Measurements from ENCODE around the gene AMBP.

DNA sequence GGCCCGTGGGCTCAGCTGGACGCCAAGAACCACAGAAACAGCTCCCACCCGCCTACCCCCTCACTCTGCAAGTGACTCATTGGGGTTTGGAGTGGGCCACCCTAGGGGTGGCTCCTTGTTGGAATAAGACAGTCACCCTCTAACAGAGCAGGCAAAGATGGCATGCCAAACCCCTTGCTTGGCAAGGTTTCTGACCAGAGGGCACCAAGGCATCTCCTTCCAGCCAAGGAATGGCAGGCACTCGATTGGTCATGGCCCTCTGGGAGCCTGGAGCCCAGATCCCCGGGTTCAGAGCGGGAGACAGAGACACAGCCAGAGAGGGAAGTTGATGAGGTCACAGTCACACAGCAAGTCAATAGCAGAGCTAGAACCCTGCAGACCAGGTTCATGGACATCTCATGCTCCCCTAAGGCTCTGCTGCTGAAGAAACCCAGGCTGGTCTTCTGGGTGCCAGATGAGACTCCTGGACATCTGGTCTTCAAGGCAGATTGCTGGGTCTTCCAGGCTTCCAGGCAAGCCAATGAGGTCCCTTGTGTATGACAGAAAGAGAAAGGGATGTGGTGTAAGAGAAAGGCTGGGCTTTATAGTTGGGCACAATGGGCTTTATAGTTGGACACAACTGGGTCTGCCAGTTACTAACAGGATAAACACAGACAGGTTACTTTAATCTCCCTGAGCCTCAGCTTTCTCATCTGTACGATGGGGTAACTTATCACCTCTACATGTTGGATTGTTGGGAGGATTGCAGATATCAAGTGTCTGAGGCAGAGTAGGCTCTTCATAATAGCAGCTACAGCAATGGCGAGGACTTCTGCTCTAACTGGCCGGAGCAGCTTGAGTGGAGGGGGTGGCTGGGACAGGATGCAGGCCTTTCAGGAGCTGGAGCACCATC is 44.3 kb upstream of the AMBP start:
- TF ChIP-seq, protein P1, sequence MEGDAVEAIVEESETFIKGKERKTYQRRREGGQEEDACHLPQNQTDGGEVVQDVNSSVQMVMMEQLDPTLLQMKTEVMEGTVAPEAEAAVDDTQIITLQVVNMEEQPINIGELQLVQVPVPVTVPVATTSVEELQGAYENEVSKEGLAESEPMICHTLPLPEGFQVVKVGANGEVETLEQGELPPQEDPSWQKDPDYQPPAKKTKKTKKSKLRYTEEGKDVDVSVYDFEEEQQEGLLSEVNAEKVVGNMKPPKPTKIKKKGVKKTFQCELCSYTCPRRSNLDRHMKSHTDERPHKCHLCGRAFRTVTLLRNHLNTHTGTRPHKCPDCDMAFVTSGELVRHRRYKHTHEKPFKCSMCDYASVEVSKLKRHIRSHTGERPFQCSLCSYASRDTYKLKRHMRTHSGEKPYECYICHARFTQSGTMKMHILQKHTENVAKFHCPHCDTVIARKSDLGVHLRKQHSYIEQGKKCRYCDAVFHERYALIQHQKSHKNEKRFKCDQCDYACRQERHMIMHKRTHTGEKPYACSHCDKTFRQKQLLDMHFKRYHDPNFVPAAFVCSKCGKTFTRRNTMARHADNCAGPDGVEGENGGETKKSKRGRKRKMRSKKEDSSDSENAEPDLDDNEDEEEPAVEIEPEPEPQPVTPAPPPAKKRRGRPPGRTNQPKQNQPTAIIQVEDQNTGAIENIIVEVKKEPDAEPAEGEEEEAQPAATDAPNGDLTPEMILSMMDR (IDR thresholded peaks at IDR 0.05 in 8 of 11, conservative IDR thresholded peaks at IDR 0.05 in 3 of 11): no peak
- TF ChIP-seq POLR2AphosphoS5 (IDR thresholded peaks at IDR 0.05): no peak
- no peak for TF ChIP-seq POLR2A (IDR thresholded peaks at IDR 0.05)

Measured in spleen (tissue), 7 donors.